Measurements from ENCODE around the gene FXYD1. TPM values are rescaled to one million over a fixed set of nuclear protein-coding genes. Genes with fewer than 3 reads are reported as not detected.

The FXYD1 gene
- total and polyA plus RNA-seq, 4 donors, result 5.7 to 37.6 (median 22.7) TPM

DNA sequence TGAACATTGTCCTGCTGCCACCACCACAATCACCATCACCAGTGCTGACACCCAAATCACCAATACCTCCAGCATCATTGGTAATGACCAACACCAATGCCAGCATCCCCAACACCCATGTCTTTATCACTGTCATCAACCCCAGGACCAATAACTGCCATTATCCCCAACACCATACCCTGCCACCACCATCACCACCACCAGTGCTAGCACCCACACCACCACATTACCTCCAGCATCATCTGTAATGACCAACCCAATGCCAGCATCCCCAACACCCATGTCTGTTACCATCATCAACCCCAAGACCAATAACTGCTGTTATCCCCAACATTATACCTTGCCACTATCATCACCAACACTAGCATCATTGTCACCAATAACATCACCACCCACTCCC lies 6.4 kb upstream of the FXYD1 start:
- ATAC-seq (ENCODE audit: insufficient read depth, low FRiP score) (no peak), DNase-seq (no peak)
- Histone ChIP-seq H3K27ac (ENCODE audit: low read depth in 1 of 2, low read length in 1 of 2) (no peak overlapping the region), H3K36me3 (ENCODE audit: control insufficient read depth in 4 of 4, insufficient read depth in 4 of 4, low read length in 4 of 4) (no peaks in the 10 kb centered on the region), H3K9me3 (ENCODE audit: control insufficient read depth in 4 of 4, insufficient read depth in 3 of 4, low read length in 3 of 4) (no peaks in the 10 kb centered on the region), H3K27me3 (ENCODE audit: control insufficient read depth in 3 of 3, insufficient read depth in 3 of 3, low read length in 2 of 3) (no peaks in the 10 kb centered on the region), H3K4me3 (no peak overlapping the region), H3K9ac (ENCODE audit: insufficient read depth in 1 of 2, low read length in 2 of 2) (no peak overlapping the region), H3K4me1 (ENCODE audit: control insufficient read depth in 5 of 5, insufficient read depth in 5 of 5, low read length in 5 of 5) (peaks cover 0 to 8% (median 3%) of the 10 kb centered on the region in 5 donors)
- TF ChIP-seq CTCF (IDR thresholded peaks at IDR 0.05; ENCODE audit: control extremely low read depth, extremely low read depth), result no peak

DNA sequence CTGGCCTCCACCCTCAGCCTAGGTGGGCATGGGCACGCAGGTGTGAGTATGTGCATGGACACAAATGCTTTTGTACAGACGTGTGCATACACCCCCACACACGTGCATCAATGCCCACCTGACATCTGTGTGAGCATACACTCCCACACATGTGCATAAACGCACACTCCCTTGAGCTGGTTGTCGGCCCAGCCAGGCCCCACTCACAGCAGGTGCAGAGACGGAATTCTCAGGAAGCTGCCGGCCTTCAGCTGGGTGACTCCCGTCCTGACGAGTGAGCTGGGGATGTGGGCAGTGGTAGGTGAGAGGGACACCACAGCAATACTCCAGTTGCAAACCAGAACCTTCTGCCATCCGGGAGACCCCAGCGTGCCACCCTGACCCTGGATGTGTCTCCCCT lies 4.8 kb upstream of the FXYD1 start:
- no peak for TF ChIP-seq CTCF (IDR thresholded peaks at IDR 0.05; ENCODE audit: control extremely low read depth, extremely low read depth)
- DNase-seq, result no peak
- H3K9me3 ChIP-seq (ENCODE audit: control insufficient read depth in 4 of 4, insufficient read depth in 3 of 4, low read length in 3 of 4), result no peaks in the 10 kb centered on the region
- H3K4me3 ChIP-seq, result no peak overlapping the region
- peaks cover 0 to 16% (median 11%) of the 10 kb centered on the region in 5 donors for H3K4me1 ChIP-seq (ENCODE audit: control insufficient read depth in 5 of 5, insufficient read depth in 5 of 5, low read length in 5 of 5)
- no peaks in the 10 kb centered on the region for H3K36me3 ChIP-seq (ENCODE audit: control insufficient read depth in 4 of 4, insufficient read depth in 4 of 4, low read length in 4 of 4)
- ATAC-seq (ENCODE audit: insufficient read depth, low FRiP score), result no peak
- H3K9ac ChIP-seq (ENCODE audit: insufficient read depth in 1 of 2, low read length in 2 of 2), result no peak overlapping the region
- no peak overlapping the region for H3K27ac ChIP-seq (ENCODE audit: low read depth in 1 of 2, low read length in 1 of 2)
- H3K27me3 ChIP-seq (ENCODE audit: control insufficient read depth in 3 of 3, insufficient read depth in 3 of 3, low read length in 2 of 3), result no peaks in the 10 kb centered on the region
- WGBS, 2 donors, result 80 to 89% methylated on average over 11 of the region's 11 CpGs

DNA sequence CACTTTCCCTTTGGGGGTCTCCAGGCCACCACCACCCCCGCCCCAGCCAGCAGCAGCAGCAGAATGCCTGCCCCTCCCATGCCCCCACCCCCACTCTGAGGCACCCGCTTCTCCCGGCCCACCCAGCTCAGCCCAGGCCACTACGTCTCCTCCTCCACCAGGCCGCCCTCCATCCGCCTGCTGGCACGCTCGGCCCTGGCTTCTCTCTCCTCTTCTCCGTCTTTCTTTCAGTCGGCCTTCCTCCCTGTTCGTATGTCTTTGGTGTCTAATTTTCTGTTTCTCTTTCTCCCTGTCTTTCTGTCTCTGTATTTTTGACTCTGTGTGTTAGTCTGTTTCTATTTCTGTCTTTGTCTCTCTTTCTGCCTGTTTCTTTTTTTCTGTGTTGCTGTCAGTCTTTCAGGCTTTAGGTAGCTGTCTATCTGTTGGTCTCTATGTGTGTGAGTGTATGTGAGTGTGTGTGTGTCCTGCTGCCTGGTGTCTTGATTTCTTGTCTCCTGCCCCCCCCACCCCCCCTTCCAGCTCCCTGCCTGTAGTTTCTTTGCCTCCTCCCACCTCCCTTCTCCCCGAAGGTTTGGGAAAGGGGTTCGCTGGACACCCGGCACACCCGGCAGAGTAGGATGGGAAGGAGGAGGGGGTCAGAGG lies 3.9 kb upstream of the FXYD1 start, which contains the start of gene LGI4:
Gene LGI4, minus strand, starts transcription at position 459 of the 642 bp plus-strand sequence. Its CDS starts 379 bp downstream, at position 80.
- Histone ChIP-seq H3K4me3 (no peak within 1 kb of the TSS), H3K9me3 (ENCODE audit: control insufficient read depth in 4 of 4, insufficient read depth in 3 of 4, low read length in 3 of 4) (no peaks in the 10 kb centered on the region), H3K27me3 (ENCODE audit: control insufficient read depth in 3 of 3, insufficient read depth in 3 of 3, low read length in 2 of 3) (no peaks in the 10 kb centered on the region), H3K27ac (ENCODE audit: low read depth in 1 of 2, low read length in 1 of 2) (peak within 1 kb of the TSS in 1 of 2 donors; percentile 30), H3K36me3 (ENCODE audit: control insufficient read depth in 4 of 4, insufficient read depth in 4 of 4, low read length in 4 of 4) (no peaks in the 10 kb centered on the region), H3K9ac (ENCODE audit: insufficient read depth in 1 of 2, low read length in 2 of 2) (no peak within 1 kb of the TSS), H3K4me1 (ENCODE audit: control insufficient read depth in 5 of 5, insufficient read depth in 5 of 5, low read length in 5 of 5) (peaks cover 0 to 25% (median 11%) of the 10 kb centered on the region in 5 donors)
- TF ChIP-seq CTCF (IDR thresholded peaks at IDR 0.05; ENCODE audit: control extremely low read depth, extremely low read depth), result no peak
- ATAC-seq (ENCODE audit: insufficient read depth, low FRiP score) (no peak), DNase-seq (no peak)
- 72 to 86% methylated on average over 14 to 15 of the region's 15 CpGs for WGBS, 2 donors

All from lung (tissue), 12 donors.